NCI-H2081 (cell line): ENCODE data around the gene WDR20.
"Not testable (repeated sequence)": the region's sequence is repeated elsewhere in the genome, so short reads cannot be mapped to it uniquely, and the experiment has no call there.

ENCODE experiments used
- DNase-seq, 2 experiments: peaks; one replicate each; lab custom pipeline; 2025; lab: John Stamatoyannopoulos, UW

WDR20 gene

GRCh38 chr14:102171173-102172020 is 31.7 kb downstream of the WDR20 start:
- DNase-seq: no peak

GRCh38 chr14:102172021-102172272 is 32.2 kb downstream of the WDR20 start:
- not testable (repeated sequence) for DNase-seq

DNA sequence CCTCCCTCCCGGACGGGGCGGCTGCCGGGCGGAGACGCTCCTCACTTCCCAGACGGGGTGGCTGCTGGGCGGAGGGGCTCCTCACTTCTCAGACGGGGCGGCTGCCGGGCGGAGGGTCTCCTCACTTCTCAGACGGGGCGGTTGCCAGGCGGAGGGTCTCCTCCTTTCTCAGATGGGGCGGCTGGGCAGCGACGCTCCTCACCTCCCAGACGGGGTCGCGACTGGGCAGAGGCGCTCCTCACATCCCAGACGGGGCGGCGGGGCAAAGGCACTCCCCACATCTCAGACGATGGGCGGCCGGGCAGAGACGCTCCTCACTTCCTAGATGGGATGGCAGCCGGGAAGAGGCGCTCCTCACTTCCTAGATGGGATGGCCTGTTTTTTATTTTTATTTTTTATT is 33.0 kb downstream of the WDR20 start:
- DNase-seq: not testable (repeated sequence)

DNA sequence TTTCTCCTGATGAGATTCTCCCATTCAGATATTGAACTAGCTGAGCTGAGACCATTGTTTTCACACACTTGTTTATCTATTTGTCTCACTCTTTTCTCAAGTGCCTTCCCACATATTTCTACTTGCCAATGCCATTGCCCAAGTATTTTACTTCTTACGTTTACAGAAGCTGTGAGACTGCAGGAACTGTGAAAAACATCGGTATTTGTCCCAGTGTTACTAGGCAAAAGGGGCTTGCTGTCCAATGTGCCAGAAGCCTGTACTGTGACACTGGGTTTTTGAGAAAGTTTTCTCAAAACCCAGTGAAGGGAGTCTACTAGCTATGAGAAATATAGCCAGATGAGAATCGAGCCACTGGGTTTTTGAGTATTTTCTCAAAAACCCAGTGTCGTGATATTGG is 37.5 kb downstream of the WDR20 start:
- DNase-seq: no peak

DNA sequence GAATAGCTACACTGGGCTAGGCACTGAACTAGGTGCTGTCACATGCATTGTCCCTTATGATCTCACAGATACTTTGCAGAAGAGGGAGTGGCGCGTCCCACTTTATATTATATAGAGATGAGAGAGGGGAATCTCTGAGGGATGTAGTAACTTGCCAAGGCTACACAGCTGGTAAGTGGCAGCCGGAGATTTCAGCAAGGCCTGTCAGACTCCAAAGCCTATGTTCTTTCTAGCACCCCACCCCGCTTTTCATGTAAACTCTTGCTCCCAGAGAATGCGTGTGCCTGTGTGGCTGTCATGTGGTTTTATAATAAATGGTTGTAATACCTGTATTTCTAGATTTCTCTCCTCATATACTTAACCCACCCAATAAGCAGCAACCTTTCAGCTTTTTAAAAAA is 39.1 kb downstream of the WDR20 start:
- DNase-seq: no peak

DNA sequence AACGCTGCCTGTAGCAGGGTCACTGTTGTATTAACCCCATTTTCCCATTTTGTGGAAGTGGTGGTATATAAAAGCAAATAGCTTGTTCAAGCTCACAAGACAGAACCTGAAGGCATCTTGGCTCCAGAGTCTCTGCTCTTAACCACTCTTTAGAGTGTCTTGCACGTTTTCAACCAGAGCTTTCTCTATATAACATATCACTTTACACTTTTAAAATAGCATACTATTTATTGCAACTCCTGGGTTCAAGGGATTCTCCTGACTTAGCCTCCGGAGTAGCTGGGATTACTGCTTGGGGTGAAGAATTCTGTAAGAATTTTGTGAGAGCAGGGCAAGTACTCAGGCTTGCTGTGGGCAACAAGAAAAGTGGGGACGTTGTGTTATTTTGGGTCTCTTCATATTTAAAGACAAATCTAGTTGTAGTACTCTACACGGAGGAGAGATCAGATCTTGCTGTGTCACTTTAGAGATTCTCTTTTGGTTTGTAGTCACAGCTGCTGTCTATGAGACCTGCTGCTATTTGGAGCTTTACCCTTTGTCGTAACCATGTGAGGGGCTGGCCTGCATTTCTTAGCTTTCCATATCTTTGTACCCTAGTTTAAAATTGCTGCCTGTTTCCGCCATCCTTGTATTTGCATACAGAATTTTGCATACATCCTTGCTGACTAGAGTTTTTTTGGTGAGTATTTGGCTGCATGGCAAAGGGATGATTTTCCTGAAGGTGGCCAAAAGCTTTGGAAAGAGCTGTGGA is 40.7 kb downstream of the WDR20 start:
- no peak for DNase-seq

DNA sequence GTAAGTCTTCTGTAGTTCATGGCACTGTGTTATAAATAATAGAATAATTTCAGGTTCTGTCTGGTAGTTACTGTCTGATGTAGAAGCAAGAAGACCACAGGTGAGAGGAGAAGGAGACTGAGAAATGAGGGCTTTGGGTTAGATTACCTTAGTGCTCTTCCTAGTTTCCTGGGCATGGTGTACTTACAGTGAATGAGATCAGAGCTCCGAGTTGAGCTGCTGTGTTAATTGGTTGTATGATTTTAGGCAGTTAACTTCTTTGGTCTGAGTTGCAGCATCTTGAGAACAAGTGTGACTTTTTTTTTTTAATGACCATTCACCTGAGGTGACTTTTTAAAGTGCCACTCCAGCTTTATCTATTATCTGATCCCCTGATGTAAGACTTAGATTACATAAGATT is 41.5 kb downstream of the WDR20 start:
- DNase-seq: no peak

- DNase-seq: no peak
Measured at GRCh38 chr14:102182190-102182589, 42.5 kb downstream of the WDR20 start.

DNA sequence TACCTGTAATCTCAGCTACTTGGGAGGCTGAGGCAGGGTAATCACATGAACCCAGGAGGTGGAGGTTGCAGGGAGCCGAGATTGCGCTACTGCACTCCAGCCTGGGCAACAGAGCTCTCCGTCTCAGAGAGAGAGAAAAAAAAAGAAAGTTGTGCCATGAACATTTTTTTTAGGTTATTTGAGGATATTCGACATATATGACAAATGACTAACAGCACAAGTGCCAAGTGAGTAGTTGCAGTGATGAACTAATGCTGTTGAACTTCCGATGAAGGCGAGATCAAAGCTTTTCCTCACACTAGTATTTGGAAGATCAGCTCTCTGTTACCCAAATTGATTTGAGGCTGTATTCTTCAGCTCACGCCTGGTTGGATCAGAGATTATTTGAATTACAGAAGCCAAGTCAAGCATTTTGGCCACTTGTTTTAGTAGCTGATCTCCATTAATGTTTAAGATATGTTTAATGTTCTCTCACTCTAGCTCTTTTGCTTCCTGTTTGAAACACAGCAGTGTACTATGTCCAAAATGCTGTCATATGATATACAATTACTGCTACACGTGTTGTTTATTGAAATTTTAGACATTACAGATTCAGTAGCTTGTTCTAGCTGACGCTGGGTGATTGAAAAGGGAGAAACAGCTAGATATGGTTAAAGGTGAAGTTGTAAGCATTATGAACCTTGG is 43.4 kb downstream of the WDR20 start:
- DNase-seq: no peak

- no peak for DNase-seq
Measured at GRCh38 chr14:102183886-102184285, 44.2 kb downstream of the WDR20 start.

- no peak for DNase-seq
Measured at GRCh38 chr14:102184316-102185035, 44.8 kb downstream of the WDR20 start.

GRCh38 chr14:102185360-102185759 is 45.7 kb downstream of the WDR20 start:
- no peak for DNase-seq

GRCh38 chr14:102187044-102187443 is 47.3 kb downstream of the WDR20 start:
- no peak for DNase-seq

DNA sequence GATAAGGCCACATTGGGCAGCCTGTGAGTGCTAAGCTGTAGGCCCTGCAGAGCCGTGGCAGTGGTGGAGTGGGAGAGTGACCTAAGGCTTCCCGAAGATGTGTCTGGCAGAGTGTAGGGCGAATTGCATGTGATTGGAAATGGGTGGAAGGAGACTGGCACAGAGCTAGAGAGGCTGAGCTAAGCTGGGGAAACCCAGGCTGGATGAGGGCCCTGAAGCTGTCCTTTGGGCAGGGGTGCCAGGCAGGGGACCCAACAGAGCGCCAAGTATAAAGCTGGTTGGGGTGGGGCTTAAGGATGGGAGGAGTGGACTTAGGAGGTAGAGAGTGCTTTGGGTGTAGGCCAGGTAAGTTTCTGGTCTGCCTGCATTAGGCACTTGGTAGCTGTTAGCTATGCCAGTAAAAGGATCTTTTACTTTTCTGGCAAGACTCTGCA is 47.9 kb downstream of the WDR20 start:
- no peak for DNase-seq

DNA sequence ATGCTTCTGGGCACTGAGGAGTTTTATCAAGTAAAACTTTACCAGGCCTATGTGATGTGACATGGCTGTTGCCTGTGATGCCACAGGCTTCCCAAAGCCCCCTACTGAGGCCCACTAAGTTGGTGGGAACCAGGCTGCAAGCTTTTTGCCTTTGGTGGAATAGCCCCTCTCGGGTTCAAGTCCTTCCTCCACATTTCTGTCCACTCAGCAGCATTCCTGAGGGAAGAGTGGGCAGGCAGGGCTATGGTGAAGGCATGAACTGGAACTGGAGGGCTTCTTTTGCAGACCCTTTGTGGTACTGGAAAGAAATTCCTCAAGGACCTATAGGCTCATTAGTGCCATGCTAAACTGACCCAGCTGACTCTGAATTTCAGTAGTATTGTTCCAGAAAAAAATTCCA is 48.5 kb downstream of the WDR20 start:
- no peak for DNase-seq

GRCh38 chr14:102189874-102190273 is 50.2 kb downstream of the WDR20 start:
- no peak for DNase-seq

- DNase-seq: no peak
Measured at GRCh38 chr14:102192840-102193502, 53.3 kb downstream of the WDR20 start.

- DNase-seq: no peak
Measured at GRCh38 chr14:102194856-102195255, 55.2 kb downstream of the WDR20 start.

DNA sequence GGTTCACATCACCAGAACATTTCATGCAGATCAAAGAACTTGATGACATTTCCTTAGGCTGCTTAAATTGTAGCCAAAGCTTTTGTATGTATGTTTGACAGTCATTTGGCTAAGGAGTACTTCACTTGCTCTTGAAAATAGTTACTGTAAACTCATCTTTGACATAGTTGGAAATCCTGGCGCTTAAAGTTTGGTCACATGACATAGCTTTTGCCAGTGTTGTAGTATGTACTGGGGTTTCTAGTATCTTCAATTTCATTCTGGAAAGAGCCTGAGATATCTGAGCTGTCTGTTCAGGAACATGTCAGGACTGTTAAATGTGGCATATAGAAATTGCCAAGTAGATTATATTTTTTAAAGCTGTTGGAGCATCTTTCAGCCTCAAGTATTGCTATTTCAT is 55.7 kb downstream of the WDR20 start:
- DNase-seq: no peak

GRCh38 chr14:102196039-102196901 is 56.6 kb downstream of the WDR20 start:
- no peak for DNase-seq

DNA sequence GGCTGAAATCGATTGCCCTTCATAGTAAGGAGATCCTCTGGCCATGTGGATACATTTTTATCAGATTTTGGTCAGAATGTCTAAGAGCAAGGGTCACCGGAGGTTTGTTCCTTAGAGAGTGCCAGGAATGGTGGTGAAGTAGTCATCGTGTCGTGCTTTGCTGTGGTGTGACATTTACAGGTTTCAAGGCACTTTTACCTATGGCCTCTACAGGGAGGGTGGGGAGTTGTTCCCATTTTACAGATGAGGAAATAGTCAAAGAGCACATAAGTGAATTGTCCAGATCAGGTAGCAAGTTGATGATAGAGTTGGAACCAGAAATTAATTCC is 57.2 kb downstream of the WDR20 start:
- DNase-seq: no peak
